Naive thymus-derived CD4-positive, alpha-beta T cell (primary cell): ENCODE results near the gene IL1RL1. TPM values are rescaled to one million over a fixed set of nuclear protein-coding genes. Genes with fewer than 3 reads are reported as not detected.

Experiments
- ATAC-seq: fragments of 150-1000 bp; cut with Tn5 transposase; 2 replicates; pipeline ENCODE4 v1.10.0; 2021; ENCODE audit warnings: mild to moderate bottlenecking, moderate library complexity
- CTCF ChIA-PET: fragments of 350-600 bp; sonication (Branson Sonifier 250); formaldehyde crosslinking; loops from one replicate; lab custom pipeline; 2021; ENCODE audit warnings: antibody characterized with exemption; lab: Charles Lee
- POLR2A ChIA-PET: fragments of 350-600 bp; sonication (Branson Sonifier 250); formaldehyde crosslinking; loops from one replicate; lab custom pipeline; 2021; ENCODE audit warnings: antibody characterized with exemption, inconsistent platforms; lab: Charles Lee
- DNase-seq, 9 donors: peaks; one replicate each; pipeline versions ENCODE4 v3.0.0 to v3.0.0-alpha.2; 2020 to 2022; ENCODE audit warnings: mixed read lengths in 1 of 9
- H3K27ac ChIP-seq: one replicate; pipeline ENCODE4 v1.7.0; 2013; ENCODE audit warnings: mild to moderate bottlenecking, low read depth, low read length, moderate library complexity
- H3K27me3 ChIP-seq, 2 donors: one replicate each; pipeline ENCODE4 v1.7.0; 2013; ENCODE audit warnings: low read length in 2 of 2, mild to moderate bottlenecking in 2 of 2, moderate library complexity in 2 of 2; ENCODE audit not compliant: control insufficient read depth in 2 of 2, insufficient read depth in 2 of 2
- H3K36me3 ChIP-seq, 3 experiments: 1 replicate in 2 of 3; 2 replicates in 1 of 3; pipeline ENCODE4 v1.7.0; 2013; ENCODE audit warnings: low read length in 3 of 3, mild to moderate bottlenecking in 3 of 3, moderate library complexity in 1 of 3; ENCODE audit not compliant: insufficient read depth in 3 of 3, control insufficient read depth in 2 of 3
- H3K4me1 ChIP-seq, 2 donors: one replicate each; pipeline ENCODE4 v1.7.0; 2013; ENCODE audit warnings: low read length in 2 of 2, mild to moderate bottlenecking in 2 of 2, moderate library complexity in 1 of 2; ENCODE audit not compliant: control insufficient read depth in 2 of 2, insufficient read depth in 2 of 2
- H3K4me3 ChIP-seq: 2 replicates; pipeline ENCODE4 v1.7.0; 2013; ENCODE audit warnings: mild to moderate bottlenecking, low read length
- H3K9me3 ChIP-seq, 3 experiments: 1 replicate in 2 of 3; 2 replicates in 1 of 3; pipeline ENCODE4 v1.7.0; 2013; ENCODE audit warnings: low read length in 3 of 3; ENCODE audit not compliant: control insufficient read depth in 2 of 3
- H3K27ac Mint-ChIP-seq, 9 donors: one replicate each; pipeline ENCODE4 v1.8.0; 2020 to 2022; ENCODE audit warnings: mixed read lengths in 9 of 9, mild to moderate bottlenecking in 8 of 9, moderate library complexity in 5 of 9, inconsistent platforms in 2 of 9
- H3K27me3 Mint-ChIP-seq, 5 donors: one replicate each; pipeline ENCODE4 v1.8.0; 2021 to 2022; ENCODE audit warnings: mixed read lengths in 5 of 5, mild to moderate bottlenecking in 1 of 5
- H3K36me3 Mint-ChIP-seq, 5 donors: one replicate each; pipeline ENCODE4 v1.8.0; 2020 to 2022; ENCODE audit warnings: mixed read lengths in 5 of 5, mild to moderate bottlenecking in 3 of 5, inconsistent platforms in 1 of 5
- H3K4me1 Mint-ChIP-seq, 7 donors: one replicate each; pipeline ENCODE4 v1.8.0; 2020 to 2022; ENCODE audit warnings: mixed read lengths in 7 of 7, mild to moderate bottlenecking in 3 of 7, inconsistent platforms in 1 of 7
- H3K4me3 Mint-ChIP-seq, 10 donors: one replicate each; pipeline ENCODE4 v1.8.0; 2020 to 2022; ENCODE audit warnings: mild to moderate bottlenecking in 10 of 10, mixed read lengths in 10 of 10, moderate library complexity in 6 of 10, inconsistent platforms in 2 of 10
- H3K9me3 Mint-ChIP-seq, 11 donors: one replicate each; pipeline ENCODE4 v1.8.0; 2020 to 2022; ENCODE audit warnings: mixed read lengths in 11 of 11, mild to moderate bottlenecking in 4 of 11, inconsistent platforms in 1 of 11, moderate library complexity in 1 of 11
- intact Hi-C, 2 donors: fragments of 100-400 bp; cut with micrococcal nuclease; formaldehyde crosslinking; loops; one replicate each; pipeline ENCODE4 v1.15.1; 2023
- polyA plus RNA-seq, 2 donors: library from polyadenylated mRNA; unstranded; fragments of 300-500 nt; fragmentation: Illumina TruSeq; gene quantifications; one replicate each; pipeline ENCODE4 v1.2.3, GENCODE V29; 2021
- total RNA-seq, 6 experiments: library from RNA in 5 of 6; stranded (reverse) in 5 of 6; gene quantifications; 1 replicate in 5 of 6; 2 replicates in 1 of 6; pipeline ENCODE4 v1.2.3 and lab custom pipeline; 2021 to 2026

IL1RL1 gene
- total and polyA plus RNA-seq, 7 experiments from 2014 or later = 0.48 to 7.9 (median 4.9) TPM; not detected in 4

- peaks cover 0 to 7% (median 0%) of the 10 kb centered on the region in 5 donors for H3K27me3 Mint-ChIP-seq
- ATAC-seq (no peak), DNase-seq (no peak)
- peaks cover 0 to 3% (median 0%) of the 10 kb centered on the region in 5 donors for H3K36me3 Mint-ChIP-seq
- H3K4me1 Mint-ChIP-seq = peaks cover 0 to 14% (median 0%) of the 10 kb centered on the region in 7 donors
- H3K27ac Mint-ChIP-seq = no peak overlapping the region
- peaks cover 0 to 3% of the 10 kb centered on the region in 2 donors for H3K27me3 ChIP-seq
- ChIA-PET POLR2A (no interaction called here), CTCF (no interaction called here)
- H3K36me3 ChIP-seq = no peaks in the 10 kb centered on the region
- H3K4me3 ChIP-seq = no peak overlapping the region
- no peaks in the 10 kb centered on the region for H3K4me1 ChIP-seq
- no peak overlapping the region for H3K4me3 Mint-ChIP-seq
- no peak overlapping the region for H3K27ac ChIP-seq
- no peaks in the 10 kb centered on the region for H3K9me3 ChIP-seq
- intact Hi-C loops = no loop called here
- peaks cover 0 to 3% (median 0%) of the 10 kb centered on the region in 11 donors for H3K9me3 Mint-ChIP-seq
Measured at GRCh38 chr2:102313025-102313424, 1.7 kb downstream of the IL1RL1 start.

GRCh38 chr2:102313471-102313870 is 2.1 kb downstream of the IL1RL1 start:
- no peaks in the 10 kb centered on the region for H3K36me3 ChIP-seq
- intact Hi-C loops = no loop called here
- H3K4me1 Mint-ChIP-seq = peaks cover 0 to 14% (median 0%) of the 10 kb centered on the region in 7 donors
- H3K27ac Mint-ChIP-seq = no peak overlapping the region
- no peak for ATAC-seq
- H3K27me3 ChIP-seq = peaks cover 0 to 3% of the 10 kb centered on the region in 2 donors
- no peak for DNase-seq
- H3K9me3 ChIP-seq = no peaks in the 10 kb centered on the region
- no peaks in the 10 kb centered on the region for H3K4me1 ChIP-seq
- H3K36me3 Mint-ChIP-seq = peaks cover 0 to 3% (median 0%) of the 10 kb centered on the region in 5 donors
- H3K4me3 ChIP-seq = no peak overlapping the region
- CTCF ChIA-PET = no interaction called here
- POLR2A ChIA-PET = no interaction called here
- peaks cover 0 to 5% (median 0%) of the 10 kb centered on the region in 5 donors for H3K27me3 Mint-ChIP-seq
- H3K9me3 Mint-ChIP-seq = peaks cover 0 to 3% (median 0%) of the 10 kb centered on the region in 11 donors
- H3K27ac ChIP-seq = no peak overlapping the region
- H3K4me3 Mint-ChIP-seq = no peak overlapping the region

- intact Hi-C loops = no loop called here
- Mint-ChIP-seq H3K4me1 (peaks cover 0 to 14% (median 0%) of the 10 kb centered on the region in 7 donors), H3K27ac (no peak overlapping the region), H3K4me3 (no peak overlapping the region), H3K9me3 (peaks cover 0 to 3% (median 0%) of the 10 kb centered on the region in 11 donors), H3K27me3 (peaks cover 0 to 5% (median 0%) of the 10 kb centered on the region in 5 donors), H3K36me3 (peaks cover 0 to 3% (median 0%) of the 10 kb centered on the region in 5 donors)
- H3K27ac ChIP-seq = no peak overlapping the region
- ChIA-PET POLR2A (no interaction called here), CTCF (no interaction called here)
- no peak overlapping the region for H3K4me3 ChIP-seq
- no peaks in the 10 kb centered on the region for H3K9me3 ChIP-seq
- H3K36me3 ChIP-seq = no peaks in the 10 kb centered on the region
- H3K4me1 ChIP-seq = no peaks in the 10 kb centered on the region
- DNase-seq (no peak), ATAC-seq (no peak)
- peaks cover 0 to 3% of the 10 kb centered on the region in 2 donors for H3K27me3 ChIP-seq
Measured at GRCh38 chr2:102313950-102314349, 2.6 kb downstream of the IL1RL1 start.

GRCh38 chr2:102315921-102316320 is 4.6 kb downstream of the IL1RL1 start:
- Mint-ChIP-seq H3K9me3 (peaks cover 0 to 5% (median 0%) of the 10 kb centered on the region in 11 donors), H3K4me1 (peaks cover 0 to 14% (median 0%) of the 10 kb centered on the region in 7 donors), H3K27ac (no peak overlapping the region), H3K4me3 (no peak overlapping the region), H3K27me3 (peaks cover 0 to 3% (median 0%) of the 10 kb centered on the region in 5 donors), H3K36me3 (peaks cover 0 to 8% (median 0%) of the 10 kb centered on the region in 5 donors)
- H3K27me3 ChIP-seq = peaks cover 0 to 3% of the 10 kb centered on the region in 2 donors
- no peaks in the 10 kb centered on the region for H3K36me3 ChIP-seq
- DNase-seq (no peak), ATAC-seq (no peak)
- ChIA-PET POLR2A (no interaction called here), CTCF (no interaction called here)
- no peak overlapping the region for H3K4me3 ChIP-seq
- intact Hi-C loops = no loop called here
- no peaks in the 10 kb centered on the region for H3K4me1 ChIP-seq
- no peak overlapping the region for H3K27ac ChIP-seq
- no peaks in the 10 kb centered on the region for H3K9me3 ChIP-seq

- no peak overlapping the region for H3K27ac ChIP-seq
- peaks cover 0 to 3% (median 0%) of the 10 kb centered on the region in 5 donors for H3K27me3 Mint-ChIP-seq
- peaks cover 0 to 5% (median 0%) of the 10 kb centered on the region in 11 donors for H3K9me3 Mint-ChIP-seq
- peaks cover 0 to 9% (median 0%) of the 10 kb centered on the region in 7 donors for H3K4me1 Mint-ChIP-seq
- POLR2A ChIA-PET = no interaction called here
- H3K4me3 ChIP-seq = no peak overlapping the region
- CTCF ChIA-PET = interaction anchor here (0.7 kb wide), 2 partner anchors 311 to 490 kb away, joined by 3 to 5 read pairs; no protein-coding TSS in a partner anchor
- no peak overlapping the region for H3K27ac Mint-ChIP-seq
- no peaks in the 10 kb centered on the region for H3K36me3 ChIP-seq
- H3K27me3 ChIP-seq = no peaks in the 10 kb centered on the region
- ATAC-seq (no peak), DNase-seq (no peak)
- H3K36me3 Mint-ChIP-seq = peaks cover 0 to 10% (median 0%) of the 10 kb centered on the region in 5 donors
- H3K9me3 ChIP-seq = no peaks in the 10 kb centered on the region
- no peak overlapping the region for H3K4me3 Mint-ChIP-seq
- no peaks in the 10 kb centered on the region for H3K4me1 ChIP-seq
- intact Hi-C loops = no loop called here
Measured at GRCh38 chr2:102317715-102318114, 6.4 kb downstream of the IL1RL1 start.

GRCh38 chr2:102318437-102318836 is 7.1 kb downstream of the IL1RL1 start:
- POLR2A ChIA-PET = no interaction called here
- intact Hi-C loops = no loop called here
- H3K27me3 Mint-ChIP-seq = peaks cover 0 to 3% (median 0%) of the 10 kb centered on the region in 5 donors

More at GRCh38 chr2:102318437-102318836, 7.1 kb downstream of the IL1RL1 start:
- no peaks in the 10 kb centered on the region for H3K36me3 ChIP-seq
- no peak overlapping the region for H3K27ac ChIP-seq
- Mint-ChIP-seq H3K36me3 (peaks cover 0 to 10% (median 0%) of the 10 kb centered on the region in 5 donors), H3K4me3 (no peak overlapping the region), H3K27ac (no peak overlapping the region), H3K9me3 (peaks cover 0 to 5% (median 0%) of the 10 kb centered on the region in 11 donors), H3K4me1 (peaks cover 0 to 9% (median 0%) of the 10 kb centered on the region in 7 donors)
- no peaks in the 10 kb centered on the region for H3K4me1 ChIP-seq
- no peak for DNase-seq
- H3K4me3 ChIP-seq = no peak overlapping the region
- H3K9me3 ChIP-seq = no peaks in the 10 kb centered on the region
- no peaks in the 10 kb centered on the region for H3K27me3 ChIP-seq
- CTCF ChIA-PET = no interaction called here
- ATAC-seq = no peak
